ENCODE results near the gene CIC. TPM values are rescaled to one million over a fixed set of nuclear protein-coding genes. Genes with fewer than 3 reads are reported as not detected.

Gene CIC
- total RNA-seq, 1 experiment from 2014 or later, result 54.0 TPM

GRCh38 chr19:42288881-42289555 lies 20.0 kb downstream of the CIC start:
- Mint-ChIP-seq H3K4me3 (no peak overlapping the region), H3K27ac (no peak overlapping the region), H3K36me3 (ENCODE audit: insufficient read depth in 1 of 3, low read depth in 3 of 3) (peaks cover 22 to 61% (median 55%) of the 10 kb centered on the region in 3 experiments), H3K9me3 (no peaks in the 10 kb centered on the region), H3K27me3 (ENCODE audit: low read depth) (no peaks in the 10 kb centered on the region; the same call in 1 of the 2 replicates), H3K4me1 (peaks cover 14 to 44% of the 10 kb centered on the region in 2 experiments)
- Histone ChIP-seq H3K4me2 (ENCODE audit: insufficient read depth, insufficient read length, low read length) (no peak overlapping the region), H3K18ac (ENCODE audit: insufficient read length, low read depth, low read length) (no peak overlapping the region), H2BK15ac (ENCODE audit: low read depth, low read length) (no peak overlapping the region), H3K23me2 (ENCODE audit: insufficient read length, low read depth, low read length, poor library complexity, severe bottlenecking) (peaks cover 8% of the 10 kb centered on the region), H4K91ac (ENCODE audit: insufficient read length, low read depth, low read length) (no peak overlapping the region), H2AFZ (ENCODE audit: low read length) (no peak overlapping the region), H2BK12ac (ENCODE audit: insufficient read length, low read depth, low read length) (no peak overlapping the region), H3K27me3 (ENCODE audit: insufficient read depth, low read length) (no peaks in the 10 kb centered on the region), H4K8ac (replicated peaks; ENCODE audit: insufficient read length, low read depth, low read length) (no peak overlapping the region), H3K27ac (ENCODE audit: insufficient read length, low read depth, low read length) (no peak overlapping the region), H2BK120ac (ENCODE audit: low read depth, low read length, poor library complexity, severe bottlenecking) (no peak overlapping the region), H2BK20ac (ENCODE audit: low read depth, low read length, poor library complexity, severe bottlenecking) (no peak overlapping the region), H3K9ac (ENCODE audit: extremely low read depth, insufficient read length, low read length) (no peak overlapping the region), H3K4me1 (ENCODE audit: insufficient read depth, low read length) (no peaks in the 10 kb centered on the region), H3K79me2 (ENCODE audit: insufficient read depth, low read length) (peaks cover 3% of the 10 kb centered on the region; the same call in 1 of the 2 replicates), H3K14ac (ENCODE audit: insufficient read depth, low read length) (no peak overlapping the region), H2AK5ac (ENCODE audit: insufficient read length, low read length) (no peak overlapping the region), H3T11ph (ENCODE audit: low read length) (no peak overlapping the region), H4K5ac (ENCODE audit: insufficient read length, low read depth, low read length) (no peak overlapping the region), H3K23ac (ENCODE audit: insufficient read length, low read depth, low read length) (no peak overlapping the region), H3K9me3 (ENCODE audit: control insufficient read depth, low read depth, low read length) (no peaks in the 10 kb centered on the region), H3K4ac (ENCODE audit: low read depth, low read length) (no peak overlapping the region), H4K20me1 (ENCODE audit: control insufficient read depth, insufficient read depth, insufficient read length) (no peaks in the 10 kb centered on the region), H2BK5ac (ENCODE audit: insufficient read length, low read length) (no peak overlapping the region), H3K56ac (ENCODE audit: insufficient read length, low read depth, low read length) (no peak overlapping the region), H3K79me1 (ENCODE audit: insufficient read depth, low read depth, low read length, poor library complexity, severe bottlenecking) (peaks cover 11% of the 10 kb centered on the region)
- TF ChIP-seq CTCF (conservative IDR thresholded peaks at IDR 0.05), result no peak
- no CpG with 5 or more reads among the region's 22 CpGs for WGBS (ENCODE audit: extremely low coverage, insufficient read length, low lambda C conversion rate)
- DNase-seq, result no peak
